Thoracic aorta endothelial cell (primary cell): Measurements from ENCODE around the gene UNC93B1. TPM values are rescaled to one million over a fixed set of nuclear protein-coding genes. Genes with fewer than 3 reads are reported as not detected.

Source experiments
- small RNA-seq: library from RNA; depleted of rRNA; stranded (forward); fragments of <200 nt; gene quantifications from one replicate; pipeline ENCODE3, GENCODE V24; 2012
- total RNA-seq: library from RNA; depleted of rRNA; stranded (reverse); fragments of >200 nt; gene quantifications from 2 replicates; pipeline ENCODE4 v1.2.3, GENCODE V29; 2012

UNC93B1 gene, protein sequence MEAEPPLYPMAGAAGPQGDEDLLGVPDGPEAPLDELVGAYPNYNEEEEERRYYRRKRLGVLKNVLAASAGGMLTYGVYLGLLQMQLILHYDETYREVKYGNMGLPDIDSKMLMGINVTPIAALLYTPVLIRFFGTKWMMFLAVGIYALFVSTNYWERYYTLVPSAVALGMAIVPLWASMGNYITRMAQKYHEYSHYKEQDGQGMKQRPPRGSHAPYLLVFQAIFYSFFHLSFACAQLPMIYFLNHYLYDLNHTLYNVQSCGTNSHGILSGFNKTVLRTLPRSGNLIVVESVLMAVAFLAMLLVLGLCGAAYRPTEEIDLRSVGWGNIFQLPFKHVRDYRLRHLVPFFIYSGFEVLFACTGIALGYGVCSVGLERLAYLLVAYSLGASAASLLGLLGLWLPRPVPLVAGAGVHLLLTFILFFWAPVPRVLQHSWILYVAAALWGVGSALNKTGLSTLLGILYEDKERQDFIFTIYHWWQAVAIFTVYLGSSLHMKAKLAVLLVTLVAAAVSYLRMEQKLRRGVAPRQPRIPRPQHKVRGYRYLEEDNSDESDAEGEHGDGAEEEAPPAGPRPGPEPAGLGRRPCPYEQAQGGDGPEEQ
- total RNA-seq: 9.3 and 10.8 TPM in 2 replicates

GRCh38 chr11:68003846-68004550, at the start of gene UNC93B1:
Gene UNC93B1 (minus strand): TSS chr11:68004097. CDS start chr11:68004043, 54 bp downstream.

GRCh38 chr11:68038718-68039525, 35.0 kb upstream of the UNC93B1 start, which contains the start of gene TCIRG1:
Gene TCIRG1 (plus strand): TSS chr11:68039025. CDS start chr11:68041272, 2,247 bp downstream.

GRCh38 chr11:68030318-68031143, 26.6 kb upstream of the UNC93B1 start, which contains the start of gene NDUFS8:
Gene NDUFS8 (plus strand): TSS chr11:68030681. CDS start chr11:68032152, 1,471 bp downstream.

GRCh38 chr11:68010090-68011041, 6.5 kb upstream of the UNC93B1 start, which contains the start of gene ALDH3B1:
Gene ALDH3B1 (plus strand): TSS chr11:68010327. CDS start chr11:68015298, 4,971 bp downstream.

Small RNAs within 50 kb of the gene (small RNA-seq; reads per million reads assigned to genes)
- not detected for gene MIR6753

Other genes starting within 250 kb of the UNC93B1 start
- 0.13 and 0.22 TPM in 2 replicates for gene ALDH3B1, start 6.2 kb upstream of the UNC93B1 start, total RNA-seq
- gene NDUFS8, start 26.6 kb upstream of the UNC93B1 start, total RNA-seq: 56.9 and 62.1 TPM in 2 replicates
- 67.0 and 79.8 TPM in 2 replicates for gene TCIRG1, start 34.9 kb upstream of the UNC93B1 start, total RNA-seq
- 16.6 and 19.2 TPM in 2 replicates for gene CHKA, start 117.3 kb upstream of the UNC93B1 start, total RNA-seq
- 29.5 and 38.6 TPM in 2 replicates for gene KMT5B, start 209.2 kb upstream of the UNC93B1 start, total RNA-seq